ENCODE results near the gene WDR33.

DNA sequence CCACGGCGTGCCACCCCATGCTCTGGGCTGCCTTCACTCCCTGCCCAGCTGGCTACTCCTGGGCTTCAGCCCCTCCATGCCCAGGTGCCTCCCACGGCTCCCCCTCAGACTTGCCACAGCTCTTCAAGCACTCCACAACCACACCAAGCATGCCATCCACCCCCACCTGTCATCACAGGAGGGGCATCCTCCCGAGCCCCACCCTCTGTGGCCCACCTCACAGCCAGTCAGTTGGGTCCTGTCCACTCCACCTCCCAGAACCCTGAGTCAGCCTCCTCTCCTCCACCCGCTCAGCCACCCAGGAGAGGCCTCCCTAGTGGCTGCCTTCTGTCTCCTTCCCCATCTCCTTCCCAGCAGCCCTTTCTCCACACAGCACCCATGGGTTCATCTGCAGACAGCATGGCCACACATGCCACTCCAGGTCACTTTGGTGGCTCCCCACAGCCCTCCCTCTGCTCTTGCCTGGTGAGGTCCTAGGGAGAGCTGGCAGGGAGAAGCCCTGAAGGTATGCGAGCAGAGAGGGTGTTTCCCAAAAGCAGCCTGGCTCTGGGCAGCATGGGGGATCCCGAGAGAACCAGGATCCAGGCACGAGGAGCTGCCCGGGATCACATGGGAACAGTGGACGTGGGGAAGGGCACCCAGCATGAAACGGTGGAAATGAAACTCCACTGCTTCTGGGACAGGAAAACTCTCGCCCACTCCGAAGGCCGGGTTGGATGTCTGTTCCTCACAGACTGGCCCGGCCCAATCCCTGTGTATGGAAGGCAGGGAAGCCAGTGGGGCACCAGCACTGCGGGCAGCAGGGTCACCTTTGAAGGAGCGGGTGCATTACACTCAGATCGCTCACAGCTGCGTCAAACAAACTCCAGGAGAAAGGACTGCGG, 138.4 kb downstream of the WDR33 start:
- TF ChIP-seq POLR2AphosphoS5 (IDR thresholded peaks at IDR 0.05; ENCODE audit: low read depth, low read length) (no peak), POLR2A (IDR thresholded peaks at IDR 0.05; ENCODE audit: low read depth, low read length) (no peak)
